CD4-positive, alpha-beta T cell (primary cell): Measurements from ENCODE around the gene SLC38A10. TPM values are rescaled to one million over a fixed set of nuclear protein-coding genes. Genes with fewer than 3 reads are reported as not detected.

Experiments
- ATAC-seq: fragments of 200-7000 bp; cut with Tn5 transposase; one replicate; pipeline ENCODE4 v1.10.0; 2022; ENCODE audit warnings: mild to moderate bottlenecking; ENCODE audit not compliant: poor library complexity
- CTCF ChIA-PET: fragments of 350-600 bp; sonication (Branson Sonifier 250); formaldehyde crosslinking; loops from one replicate; lab custom pipeline; 2021; ENCODE audit warnings: antibody characterized with exemption, inconsistent platforms; lab: Charles Lee
- POLR2A ChIA-PET: fragments of 350-600 bp; sonication (Branson Sonifier 250); formaldehyde crosslinking; loops from one replicate; lab custom pipeline; 2021; ENCODE audit warnings: antibody characterized with exemption, inconsistent platforms; lab: Charles Lee
- DNase-seq, 14 experiments: peaks; one replicate each; pipeline ENCODE4 v3.0.0-alpha.2; 2013 to 2020; ENCODE audit warnings: mixed read lengths in 2 of 14
- H3K27ac ChIP-seq, 2 donors: one replicate each; pipeline versions ENCODE4 v1.5.1 to v1.7.0; 2013; ENCODE audit warnings: low read length in 2 of 2, low read depth in 1 of 2, mild to moderate bottlenecking in 1 of 2
- H3K27me3 ChIP-seq, 2 experiments: 1 replicate in 1 of 2; 2 replicates in 1 of 2; pipeline versions ENCODE4 v1.6.1 to v1.7.0; 2013; ENCODE audit warnings: low read length in 2 of 2, control low read depth in 1 of 2, mild to moderate bottlenecking in 1 of 2, moderate library complexity in 1 of 2; ENCODE audit not compliant: insufficient read depth in 2 of 2, control insufficient read depth in 1 of 2
- H3K36me3 ChIP-seq: one replicate; pipeline ENCODE4 v1.6.1; 2013; ENCODE audit warnings: low read length, control low read depth; ENCODE audit not compliant: insufficient read depth
- H3K4me1 ChIP-seq: one replicate; pipeline ENCODE4 v1.6.1; 2013; ENCODE audit warnings: low read length, control low read depth; ENCODE audit not compliant: insufficient read depth
- H3K4me3 ChIP-seq: one replicate; pipeline ENCODE4 v1.5.1; 2013; ENCODE audit warnings: mild to moderate bottlenecking, low read length, moderate library complexity
- H3K9me3 ChIP-seq, 2 experiments: 1 replicate in 1 of 2; 2 replicates in 1 of 2; pipeline versions ENCODE4 v1.6.1 to v1.7.0; 2013; ENCODE audit warnings: low read length in 2 of 2, mild to moderate bottlenecking in 2 of 2, control low read depth in 1 of 2, moderate library complexity in 1 of 2; ENCODE audit not compliant: control insufficient read depth in 1 of 2, insufficient read depth in 1 of 2
- H3K27ac Mint-ChIP-seq: one replicate; pipeline ENCODE4 v1.8.0; 2020; ENCODE audit warnings: mixed read lengths
- H3K27me3 Mint-ChIP-seq: one replicate; pipeline ENCODE4 v1.8.0; 2021; ENCODE audit warnings: mixed read lengths
- H3K36me3 Mint-ChIP-seq: one replicate; pipeline ENCODE4 v1.8.0; 2021; ENCODE audit warnings: low read depth, mixed read lengths
- H3K4me1 Mint-ChIP-seq: one replicate; pipeline ENCODE4 v1.8.0; 2021; ENCODE audit warnings: low read depth, mixed read lengths
- H3K4me3 Mint-ChIP-seq: one replicate; pipeline ENCODE4 v1.8.0; 2020; ENCODE audit warnings: mild to moderate bottlenecking, mixed read lengths
- H3K9me3 Mint-ChIP-seq: one replicate; pipeline ENCODE4 v1.8.0; 2020; ENCODE audit warnings: mixed read lengths
- CTCF ChIP-seq: fragments of 200-600 bp; IDR thresholded peaks from one replicate; pipeline ENCODE4 v1.8.0; 2022; ENCODE audit warnings: antibody characterized with exemption, mild to moderate bottlenecking
- intact Hi-C, 2 experiments: fragments of 100-400 bp; cut with DNase I in 1 of 2; cut with micrococcal nuclease in 1 of 2; formaldehyde crosslinking; loops; one replicate each; pipeline versions ENCODE4 v1.15.1 to v1.9.0; 2023 to 2025; cut with DNase I, micrococcal nuclease
- total RNA-seq, 174 experiments: library from RNA in 2 of 174; stranded (reverse) in 2 of 174; gene quantifications; one replicate each; pipeline ENCODE4 v1.2.3 and lab custom pipeline; 2021 to 2026

Gene SLC38A10
- total RNA-seq, 2 experiments from 2014 or later = 22.8 to 26.4 TPM

- Mint-ChIP-seq H3K27ac (no peak overlapping the region), H3K36me3 (no peaks in the 10 kb centered on the region), H3K9me3 (no peaks in the 10 kb centered on the region), H3K4me1 (no peaks in the 10 kb centered on the region), H3K27me3 (no peaks in the 10 kb centered on the region), H3K4me3 (no peak overlapping the region)
- DNase-seq (no peak), ATAC-seq (no peak)
- Histone ChIP-seq H3K4me1 (no peaks in the 10 kb centered on the region), H3K36me3 (peaks cover 2% of the 10 kb centered on the region), H3K27me3 (no peaks in the 10 kb centered on the region), H3K27ac (no peak overlapping the region), H3K9me3 (no peaks in the 10 kb centered on the region), H3K4me3 (no peak overlapping the region)
- ChIA-PET CTCF (no interaction called here), POLR2A (no interaction called here)
- no peak for TF ChIP-seq CTCF
- intact Hi-C loops = no loop called here
Measured at GRCh38 chr17:81207610-81208581, 87.2 kb downstream of the SLC38A10 start.

GRCh38 chr17:81206657-81207056 lies 88.5 kb downstream of the SLC38A10 start:
- CTCF ChIA-PET = no interaction called here
- DNase-seq = no peak
- H3K9me3 ChIP-seq = no peaks in the 10 kb centered on the region
- no peak for TF ChIP-seq CTCF
- intact Hi-C loops = no loop called here
- no peak for ATAC-seq
- Mint-ChIP-seq H3K27me3 (no peaks in the 10 kb centered on the region), H3K36me3 (no peaks in the 10 kb centered on the region), H3K9me3 (no peaks in the 10 kb centered on the region), H3K4me3 (no peak overlapping the region), H3K4me1 (no peaks in the 10 kb centered on the region), H3K27ac (no peak overlapping the region)
- no peak overlapping the region for H3K4me3 ChIP-seq
- peaks cover 2% of the 10 kb centered on the region for H3K36me3 ChIP-seq
- H3K4me1 ChIP-seq = no peaks in the 10 kb centered on the region
- no peaks in the 10 kb centered on the region for H3K27me3 ChIP-seq
- POLR2A ChIA-PET = no interaction called here
- H3K27ac ChIP-seq = no peak overlapping the region

- ATAC-seq = no peak
- Mint-ChIP-seq H3K27me3 (no peaks in the 10 kb centered on the region), H3K4me1 (no peaks in the 10 kb centered on the region), H3K9me3 (no peaks in the 10 kb centered on the region), H3K4me3 (no peak overlapping the region), H3K27ac (no peak overlapping the region), H3K36me3 (no peaks in the 10 kb centered on the region)
- no peak for TF ChIP-seq CTCF
- ChIA-PET POLR2A (no interaction called here), CTCF (no interaction called here)
- Histone ChIP-seq H3K4me1 (no peaks in the 10 kb centered on the region), H3K4me3 (no peak overlapping the region), H3K9me3 (no peaks in the 10 kb centered on the region), H3K27me3 (no peaks in the 10 kb centered on the region), H3K27ac (no peak overlapping the region), H3K36me3 (peaks cover 2% of the 10 kb centered on the region)
- DNase-seq = no peak
- intact Hi-C loops = no loop called here
Measured at GRCh38 chr17:81206166-81206565, 88.9 kb downstream of the SLC38A10 start.
